Measurements from ENCODE around the gene SLC6A8.
"Not testable (repeated sequence)": the region's sequence is repeated elsewhere in the genome, so short reads cannot be mapped to it uniquely, and the experiment has no call there.

The SLC6A8 gene

DNA sequence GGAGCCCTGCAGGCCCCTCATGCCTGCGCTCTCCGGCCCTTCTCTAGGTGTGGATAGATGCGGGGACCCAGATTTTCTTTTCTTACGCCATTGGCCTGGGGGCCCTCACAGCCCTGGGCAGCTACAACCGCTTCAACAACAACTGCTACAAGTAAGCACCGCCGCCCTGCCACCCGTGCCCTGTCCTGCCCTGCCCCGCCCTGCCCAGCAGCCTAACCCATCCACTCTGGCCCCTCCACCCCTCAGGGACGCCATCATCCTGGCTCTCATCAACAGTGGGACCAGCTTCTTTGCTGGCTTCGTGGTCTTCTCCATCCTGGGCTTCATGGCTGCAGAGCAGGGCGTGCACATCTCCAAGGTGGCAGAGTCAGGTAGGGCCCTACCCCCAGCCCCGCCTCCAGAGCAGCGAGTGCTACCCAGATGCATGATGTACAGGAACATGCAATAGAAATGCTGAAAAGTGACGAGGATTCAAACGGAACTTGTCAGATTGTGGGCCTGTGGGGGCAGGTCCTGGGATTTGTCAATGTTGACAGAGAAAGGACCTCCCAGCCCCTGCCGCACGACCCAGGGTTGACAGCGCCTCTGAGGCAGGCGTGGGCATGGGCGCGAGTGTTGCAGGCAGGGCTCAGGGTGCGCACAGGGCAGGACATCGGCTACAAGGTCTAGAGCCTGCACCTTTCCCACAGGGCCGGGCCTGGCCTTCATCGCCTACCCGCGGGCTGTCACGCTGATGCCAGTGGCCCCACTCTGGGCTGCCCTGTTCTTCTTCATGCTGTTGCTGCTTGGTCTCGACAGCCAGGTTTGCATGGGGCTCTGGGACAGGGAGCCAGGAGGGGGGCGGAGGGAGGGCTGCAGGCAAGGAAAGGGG is 5.7 kb downstream of the SLC6A8 start:
- ChIA-PET POLR2A (no interaction called here), CTCF (no interaction called here)
- H3K4me3 ChIP-seq (ENCODE audit: low read depth, low read length) = no peak overlapping the region
- TF ChIP-seq, protein P1, sequence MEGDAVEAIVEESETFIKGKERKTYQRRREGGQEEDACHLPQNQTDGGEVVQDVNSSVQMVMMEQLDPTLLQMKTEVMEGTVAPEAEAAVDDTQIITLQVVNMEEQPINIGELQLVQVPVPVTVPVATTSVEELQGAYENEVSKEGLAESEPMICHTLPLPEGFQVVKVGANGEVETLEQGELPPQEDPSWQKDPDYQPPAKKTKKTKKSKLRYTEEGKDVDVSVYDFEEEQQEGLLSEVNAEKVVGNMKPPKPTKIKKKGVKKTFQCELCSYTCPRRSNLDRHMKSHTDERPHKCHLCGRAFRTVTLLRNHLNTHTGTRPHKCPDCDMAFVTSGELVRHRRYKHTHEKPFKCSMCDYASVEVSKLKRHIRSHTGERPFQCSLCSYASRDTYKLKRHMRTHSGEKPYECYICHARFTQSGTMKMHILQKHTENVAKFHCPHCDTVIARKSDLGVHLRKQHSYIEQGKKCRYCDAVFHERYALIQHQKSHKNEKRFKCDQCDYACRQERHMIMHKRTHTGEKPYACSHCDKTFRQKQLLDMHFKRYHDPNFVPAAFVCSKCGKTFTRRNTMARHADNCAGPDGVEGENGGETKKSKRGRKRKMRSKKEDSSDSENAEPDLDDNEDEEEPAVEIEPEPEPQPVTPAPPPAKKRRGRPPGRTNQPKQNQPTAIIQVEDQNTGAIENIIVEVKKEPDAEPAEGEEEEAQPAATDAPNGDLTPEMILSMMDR (IDR thresholded peaks at IDR 0.05; ENCODE audit: insufficient read depth, low read length, missing control alignments) = no peak
- DNase-seq (ENCODE audit: low read depth, low spot score) = no peak

DNA sequence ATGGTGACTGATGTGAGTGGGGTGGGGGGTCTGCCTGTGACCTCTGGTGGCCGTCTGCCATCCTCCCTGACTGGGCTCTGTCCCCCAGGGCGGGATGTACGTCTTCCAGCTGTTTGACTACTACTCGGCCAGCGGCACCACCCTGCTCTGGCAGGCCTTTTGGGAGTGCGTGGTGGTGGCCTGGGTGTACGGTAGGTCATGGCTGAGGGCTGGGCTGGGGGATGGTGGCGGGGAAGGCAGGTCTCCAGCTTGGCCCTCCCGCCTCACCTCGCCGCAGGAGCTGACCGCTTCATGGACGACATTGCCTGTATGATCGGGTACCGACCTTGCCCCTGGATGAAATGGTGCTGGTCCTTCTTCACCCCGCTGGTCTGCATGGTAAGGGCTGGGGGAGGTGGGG is 6.5 kb downstream of the SLC6A8 start:
- H3K4me3 ChIP-seq (ENCODE audit: low read depth, low read length); CTCF ChIA-PET; DNase-seq (ENCODE audit: low read depth, low spot score); POLR2A ChIA-PET: not testable (repeated sequence)

DNA sequence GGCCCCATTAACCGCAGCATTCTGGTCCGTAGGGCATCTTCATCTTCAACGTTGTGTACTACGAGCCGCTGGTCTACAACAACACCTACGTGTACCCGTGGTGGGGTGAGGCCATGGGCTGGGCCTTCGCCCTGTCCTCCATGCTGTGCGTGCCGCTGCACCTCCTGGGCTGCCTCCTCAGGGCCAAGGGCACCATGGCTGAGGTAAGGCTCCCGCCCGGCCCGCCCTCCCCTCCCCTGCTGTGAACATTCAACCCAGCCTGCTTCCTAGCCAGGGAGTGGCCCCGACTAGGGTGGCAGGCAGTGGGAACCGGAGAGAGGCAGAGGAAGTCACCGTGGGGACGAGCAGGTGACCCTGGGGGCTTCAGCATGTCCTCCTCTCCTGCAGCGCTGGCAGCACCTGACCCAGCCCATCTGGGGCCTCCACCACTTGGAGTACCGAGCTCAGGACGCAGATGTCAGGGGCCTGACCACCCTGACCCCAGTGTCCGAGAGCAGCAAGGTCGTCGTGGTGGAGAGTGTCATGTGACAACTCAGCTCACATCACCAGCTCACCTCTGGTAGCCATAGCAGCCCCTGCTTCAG is 7.1 kb downstream of the SLC6A8 start:
- DNase-seq (ENCODE audit: low read depth, low spot score) = no peak
- TF ChIP-seq, protein P1 (IDR thresholded peaks at IDR 0.05; ENCODE audit: insufficient read depth, low read length, missing control alignments) = no peak
- POLR2A ChIA-PET = interaction anchor here (0.7 kb wide), 1 partner anchor 13 kb away, joined by 3 read pairs; no protein-coding TSS in a partner anchor
- H3K4me3 ChIP-seq (ENCODE audit: low read depth, low read length) = no peak overlapping the region
- CTCF ChIA-PET = no interaction called here

DNA sequence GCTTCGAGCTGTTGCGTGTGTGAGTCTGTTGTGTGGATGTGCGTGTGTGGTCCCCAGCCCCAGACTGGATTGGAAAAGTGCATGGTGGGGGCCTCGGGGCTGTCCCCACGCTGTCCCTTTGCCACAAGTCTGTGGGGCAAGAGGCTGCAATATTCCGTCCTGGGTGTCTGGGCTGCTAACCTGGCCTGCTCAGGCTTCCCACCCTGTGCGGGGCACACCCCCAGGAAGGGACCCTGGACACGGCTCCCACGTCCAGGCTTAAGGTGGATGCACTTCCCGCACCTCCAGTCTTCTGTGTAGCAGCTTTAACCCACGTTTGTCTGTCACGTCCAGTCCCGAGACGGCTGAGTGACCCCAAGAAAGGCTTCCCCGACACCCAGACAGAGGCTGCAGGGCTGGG is 8.4 kb downstream of the SLC6A8 start:
- no peak overlapping the region for H3K4me3 ChIP-seq (ENCODE audit: low read depth, low read length)
- TF ChIP-seq, protein P1 (IDR thresholded peaks at IDR 0.05; ENCODE audit: insufficient read depth, low read length, missing control alignments) = no peak
- CTCF ChIA-PET = no interaction called here
- POLR2A ChIA-PET = no interaction called here
- DNase-seq (ENCODE audit: low read depth, low spot score) = no peak

DNA sequence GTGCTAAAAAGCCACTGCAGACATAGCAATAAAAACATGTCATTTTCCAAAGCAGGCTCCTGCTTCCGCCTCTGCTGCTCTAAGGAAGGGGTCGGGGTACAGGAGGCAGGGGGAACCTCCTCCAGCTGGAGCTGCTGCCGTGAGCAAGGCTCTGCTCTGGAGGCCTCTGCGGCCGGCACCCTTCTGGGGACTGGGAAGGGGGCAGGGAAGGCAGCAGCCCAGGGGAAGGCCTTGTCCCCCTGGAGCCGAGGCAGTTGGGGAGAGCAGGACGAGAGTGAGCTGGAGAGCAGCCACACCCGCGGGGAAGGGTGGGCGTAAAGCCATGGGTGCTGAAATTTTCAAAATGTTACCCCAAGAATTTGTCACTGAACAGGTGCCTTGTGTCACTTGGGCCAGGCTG is 8.8 kb downstream of the SLC6A8 start:
- CTCF ChIA-PET; H3K4me3 ChIP-seq (ENCODE audit: low read depth, low read length); DNase-seq (ENCODE audit: low read depth, low spot score): not testable (repeated sequence)
- POLR2A ChIA-PET = interaction anchor here (0.6 kb wide), 1 partner anchor 40 kb away, joined by 3 read pairs; no protein-coding TSS in a partner anchor

DNA sequence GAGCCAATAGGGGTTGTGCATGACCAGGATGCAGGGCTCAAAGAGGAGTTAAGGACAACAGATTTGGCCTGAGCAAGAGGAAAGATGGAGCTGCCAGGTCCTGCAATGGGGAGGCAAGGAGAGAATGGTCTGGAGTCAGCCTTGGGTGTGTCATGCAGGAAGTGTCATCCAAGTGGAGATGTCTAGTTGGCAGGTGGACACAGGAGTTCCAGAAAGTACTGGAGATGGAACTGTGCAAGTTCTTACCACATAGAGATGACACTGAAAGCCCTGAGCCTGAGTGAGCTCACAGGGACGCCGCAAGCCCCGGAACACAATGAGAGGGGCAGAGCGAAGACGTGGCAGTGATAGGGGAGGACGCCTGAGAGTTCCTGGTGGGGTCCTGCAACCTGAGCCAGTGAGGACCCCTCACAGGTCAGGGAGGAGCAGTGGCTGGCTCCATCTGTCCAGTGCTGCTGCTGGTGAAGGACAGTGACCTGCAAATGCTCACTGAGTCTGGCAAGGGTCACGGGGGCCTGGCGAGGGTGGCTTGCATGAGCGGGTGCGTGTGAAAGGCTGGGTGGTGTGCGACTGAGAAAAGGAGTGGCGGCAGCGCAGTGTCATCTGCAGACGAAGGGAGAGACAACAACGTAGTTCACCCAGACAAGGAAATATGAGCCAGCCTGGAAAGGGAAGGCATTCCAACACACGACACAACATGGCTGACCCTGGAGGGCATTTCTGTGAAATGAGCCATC is 9.4 kb downstream of the SLC6A8 start:
- CTCF ChIA-PET; H3K4me3 ChIP-seq (ENCODE audit: low read depth, low read length); DNase-seq (ENCODE audit: low read depth, low spot score): not testable (repeated sequence)
- POLR2A ChIA-PET = interaction anchor here (0.6 kb wide), 1 partner anchor 39 kb away, joined by 3 read pairs; no protein-coding TSS in a partner anchor

DNA sequence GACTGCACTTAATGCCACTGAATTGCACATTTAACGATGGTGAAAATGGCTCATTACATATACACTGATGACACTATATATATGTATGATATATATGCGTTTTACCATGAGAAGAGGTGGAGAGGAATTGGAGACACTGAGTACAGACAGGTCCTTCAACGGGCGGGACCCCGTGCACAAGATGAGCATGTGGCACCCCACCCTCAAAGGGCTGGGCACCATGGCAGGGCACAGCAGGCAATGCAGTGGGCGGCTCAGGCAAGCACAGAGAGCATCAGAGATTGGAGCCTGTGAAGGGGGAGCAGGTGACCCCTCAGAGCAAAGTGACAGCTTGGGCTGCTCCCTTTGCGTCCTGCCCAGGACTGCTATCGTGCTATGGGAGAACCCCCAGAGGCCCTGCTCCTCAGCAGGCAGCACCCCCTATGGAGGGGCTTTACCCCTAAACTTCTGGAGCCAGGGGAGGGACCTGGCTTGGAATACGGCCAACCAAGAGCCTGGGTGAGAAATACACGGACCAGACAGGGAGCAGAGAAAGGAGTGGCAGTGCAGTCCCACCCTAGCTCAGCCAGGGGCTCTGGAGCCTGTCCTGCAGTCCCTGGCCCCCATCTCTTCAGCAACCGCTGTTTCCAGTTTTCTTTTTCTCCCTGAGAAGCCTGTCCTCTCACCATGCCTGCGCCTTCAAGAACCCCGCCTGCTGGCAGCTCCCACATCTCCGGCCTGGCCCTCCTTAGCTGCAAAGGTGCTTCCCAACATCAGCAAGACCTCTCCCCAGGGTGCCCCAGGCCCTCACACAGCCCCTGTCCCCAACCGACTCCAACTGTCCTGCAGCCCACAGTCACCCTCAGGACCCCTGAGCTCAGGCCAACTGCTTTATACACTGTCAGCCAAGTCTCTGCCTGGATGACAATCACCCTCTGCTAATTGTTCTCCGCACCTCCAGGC is 10.5 kb downstream of the SLC6A8 start:
- no peak overlapping the region for H3K4me3 ChIP-seq (ENCODE audit: low read depth, low read length)
- DNase-seq (ENCODE audit: low read depth, low spot score) = no peak
- ChIA-PET CTCF (interaction anchor here (0.9 to 1.5 kb wide), 2 partner anchors 10 to 89 kb away, joined by 3 to 8 read pairs; no protein-coding TSS in a partner anchor), POLR2A (no interaction called here)
- TF ChIP-seq, protein P1 (IDR thresholded peaks at IDR 0.05; ENCODE audit: insufficient read depth, low read length, missing control alignments) = no peak

DNA sequence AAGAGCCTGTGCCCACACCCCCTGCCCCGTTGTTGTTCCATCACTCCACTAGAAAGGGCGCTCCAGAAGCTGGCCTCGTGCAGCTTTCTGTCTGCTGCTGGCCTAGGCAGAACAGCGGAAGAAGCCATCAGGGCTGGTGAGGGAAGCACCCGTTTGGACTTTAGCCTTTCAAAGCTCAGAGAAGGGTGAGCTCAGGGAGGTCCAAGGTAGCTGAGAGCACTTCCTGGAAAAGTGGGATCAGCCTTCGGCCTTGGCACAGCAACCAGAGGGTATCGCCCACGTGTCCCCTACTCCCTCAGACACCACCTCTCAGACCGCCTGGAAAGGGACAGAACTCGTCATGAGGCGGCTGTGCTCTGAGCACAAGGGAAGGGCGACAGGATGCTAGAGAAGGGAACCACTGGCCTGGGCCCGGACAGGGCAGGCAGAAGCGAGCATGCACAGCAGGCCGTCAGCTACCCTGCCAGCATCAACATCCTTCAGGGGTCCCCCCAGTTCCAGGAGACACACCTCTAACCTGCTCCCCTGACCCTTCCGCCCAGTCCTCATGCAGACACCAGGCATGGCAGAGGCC is 11.6 kb downstream of the SLC6A8 start:
- CTCF ChIA-PET = interaction anchor here (0.9 to 1.5 kb wide), 2 partner anchors 9 to 90 kb away, joined by 3 to 8 read pairs; no protein-coding TSS in a partner anchor
- POLR2A ChIA-PET; DNase-seq (ENCODE audit: low read depth, low spot score); H3K4me3 ChIP-seq (ENCODE audit: low read depth, low read length): not testable (repeated sequence)

DNA sequence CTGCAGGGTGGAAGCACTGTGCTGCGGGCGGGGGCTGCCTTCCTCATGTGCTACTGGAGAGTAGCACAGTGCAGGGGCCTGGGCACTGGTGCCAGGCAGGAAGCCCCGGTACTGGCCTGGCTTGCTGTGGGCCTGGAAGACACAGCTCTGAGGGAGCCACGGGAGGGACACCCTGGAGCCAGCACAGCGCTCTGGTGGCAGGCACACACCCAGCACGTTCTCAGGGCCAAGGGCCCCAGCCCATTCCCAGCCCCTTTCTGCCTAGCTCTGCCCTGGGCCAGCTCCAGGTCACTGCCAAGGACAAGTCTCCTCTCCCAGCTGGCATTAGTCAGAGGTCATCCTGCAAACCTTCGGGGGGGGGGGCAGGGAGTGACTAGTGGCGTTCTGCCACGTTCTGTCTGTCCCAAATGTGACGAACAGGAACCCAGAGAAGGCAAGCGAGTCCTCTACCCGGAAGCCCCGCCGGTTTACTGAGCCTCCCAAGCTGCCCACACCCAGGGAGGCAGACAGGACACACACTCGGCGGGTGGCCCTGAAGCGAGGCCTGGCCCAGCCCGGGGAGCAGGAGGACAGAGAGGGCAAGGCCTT is 12.2 kb downstream of the SLC6A8 start:
- H3K4me3 ChIP-seq (ENCODE audit: low read depth, low read length); POLR2A ChIA-PET; CTCF ChIA-PET; DNase-seq (ENCODE audit: low read depth, low spot score): not testable (repeated sequence)
